SK-N-SH treated with all-trans-retinoic acid at 6 μM for 48 hours (cell line): ENCODE results near the gene CEACAM21.
A peak's percentile ranks its signal among the peaks of the same experiment; 100 is the strongest.

Experiments
- ATAC-seq: fragments of 200-7000 bp; cut with Tn5 transposase; 3 replicates; pipeline ENCODE4 v1.9.1; 2020; ENCODE audit warnings: mild to moderate bottlenecking, moderate library complexity
- ARNTL ChIP-seq: fragments of 450-650 bp; formaldehyde crosslinking; IDR thresholded peaks from 2 replicates; pipeline ENCODE4 v1.5.0; 2020; ENCODE audit warnings: low read depth, mild to moderate bottlenecking, moderate library complexity, borderline replicate concordance
- BACH2 ChIP-seq: fragments of 250-450 bp; sonication (Bioruptor Pico); IDR thresholded peaks from 2 replicates; pipeline ENCODE4 v1.9.0; 2021; ENCODE audit warnings: mild to moderate bottlenecking, borderline replicate concordance
- CSDC2 ChIP-seq: fragments of 250-450 bp; sonication (Bioruptor Pico); IDR thresholded peaks from 2 replicates; pipeline ENCODE4 v1.5.0; 2020; ENCODE audit warnings: mild to moderate bottlenecking, moderate library complexity
- ESRRG ChIP-seq: fragments of 250-450 bp; sonication (Bioruptor Pico); IDR thresholded peaks from 2 replicates; pipeline ENCODE4 v1.6.1; 2021; ENCODE audit warnings: mild to moderate bottlenecking
- GLIS3 ChIP-seq: fragments of 250-450 bp; sonication (Bioruptor Pico); IDR thresholded peaks from 2 replicates; pipeline ENCODE4 v1.5.0; 2020; ENCODE audit warnings: mild to moderate bottlenecking, moderate library complexity
- ISL1 ChIP-seq: fragments of 250-450 bp; sonication (Bioruptor Pico); IDR thresholded peaks from 2 replicates; pipeline ENCODE4 v2.1.2; 2022; ENCODE audit warnings: mild to moderate bottlenecking, moderate library complexity
- OSR1 ChIP-seq: fragments of 250-450 bp; sonication (Bioruptor Pico); IDR thresholded peaks from 2 replicates; pipeline ENCODE4 v1.8.0; 2022; ENCODE audit warnings: moderate library complexity, mild to moderate bottlenecking, inconsistent platforms
- PPARA ChIP-seq: fragments of 250-450 bp; sonication (Bioruptor Pico); IDR thresholded peaks from 2 replicates; pipeline ENCODE4 v1.5.0; 2020; ENCODE audit warnings: mild to moderate bottlenecking, borderline replicate concordance
- RARB ChIP-seq: fragments of 250-450 bp; sonication (Bioruptor Pico); IDR thresholded peaks from 2 replicates; pipeline ENCODE4 v1.8.0; 2021; ENCODE audit warnings: mild to moderate bottlenecking, moderate library complexity
- SNAI2 ChIP-seq: fragments of 250-450 bp; sonication (Bioruptor Pico); IDR thresholded peaks from 2 replicates; pipeline ENCODE4 v1.5.0; 2020; ENCODE audit warnings: mild to moderate bottlenecking, moderate library complexity
- TCF4 ChIP-seq: fragments of 250-450 bp; sonication (Bioruptor Pico); IDR thresholded peaks from 2 replicates; pipeline ENCODE4 v1.8.0; 2021; ENCODE audit warnings: mild to moderate bottlenecking, moderate library complexity, borderline replicate concordance
- TOX ChIP-seq: fragments of 250-450 bp; sonication (Bioruptor Pico); IDR thresholded peaks from 2 replicates; pipeline ENCODE4 v1.8.0; 2021; ENCODE audit warnings: mild to moderate bottlenecking, moderate library complexity, borderline replicate concordance
- ZC3H10 ChIP-seq: fragments of 250-450 bp; sonication (Bioruptor Pico); IDR thresholded peaks from 2 replicates; pipeline ENCODE4 v1.5.1; 2021; ENCODE audit warnings: mild to moderate bottlenecking, moderate library complexity
- ZFP30 ChIP-seq: fragments of 450-650 bp; formaldehyde crosslinking; IDR thresholded peaks from 2 replicates; pipeline ENCODE4 v1.5.0; 2022; ENCODE audit warnings: mild to moderate bottlenecking, moderate library complexity
- ZNF565 ChIP-seq: fragments of 450-650 bp; formaldehyde crosslinking; conservative IDR thresholded peaks from 2 replicates; pipeline ENCODE4 v1.5.0; 2020; ENCODE audit warnings: low read depth, mild to moderate bottlenecking, moderate library complexity
- ZNF70 ChIP-seq: fragments of 450-650 bp; formaldehyde crosslinking; IDR thresholded peaks from 2 replicates; pipeline ENCODE4 v1.5.0; 2020; ENCODE audit warnings: mild to moderate bottlenecking, moderate library complexity
- ZNF8 ChIP-seq: fragments of 450-650 bp; formaldehyde crosslinking; IDR thresholded peaks from 2 replicates; pipeline ENCODE4 v1.5.0; 2020; ENCODE audit warnings: mild to moderate bottlenecking, moderate library complexity
- TF ChIP-seq, protein P1 (sequence below): fragments of 250-450 bp; sonication (Bioruptor Pico); IDR thresholded peaks from 2 replicates; pipeline ENCODE4 v1.5.0; 2020; ENCODE audit warnings: mild to moderate bottlenecking, moderate library complexity
- TF ChIP-seq, protein P2 (sequence below): fragments of 250-450 bp; sonication (Bioruptor Pico); IDR thresholded peaks from 2 replicates; pipeline ENCODE4 v1.5.1; 2020; ENCODE audit warnings: low read depth, mild to moderate bottlenecking, moderate library complexity
- TF ChIP-seq, protein P3 (sequence below): fragments of 250-450 bp; sonication (Bioruptor Pico); IDR thresholded peaks from 2 replicates; pipeline ENCODE4 v1.5.1; 2021; ENCODE audit warnings: mild to moderate bottlenecking, moderate library complexity
- TF ChIP-seq, protein P4 (sequence below): fragments of 250-450 bp; sonication (Bioruptor Pico); IDR thresholded peaks from 2 replicates; pipeline ENCODE4 v1.8.0; 2021; ENCODE audit warnings: low read depth, mild to moderate bottlenecking, moderate library complexity, borderline replicate concordance

The CEACAM21 gene

DNA sequence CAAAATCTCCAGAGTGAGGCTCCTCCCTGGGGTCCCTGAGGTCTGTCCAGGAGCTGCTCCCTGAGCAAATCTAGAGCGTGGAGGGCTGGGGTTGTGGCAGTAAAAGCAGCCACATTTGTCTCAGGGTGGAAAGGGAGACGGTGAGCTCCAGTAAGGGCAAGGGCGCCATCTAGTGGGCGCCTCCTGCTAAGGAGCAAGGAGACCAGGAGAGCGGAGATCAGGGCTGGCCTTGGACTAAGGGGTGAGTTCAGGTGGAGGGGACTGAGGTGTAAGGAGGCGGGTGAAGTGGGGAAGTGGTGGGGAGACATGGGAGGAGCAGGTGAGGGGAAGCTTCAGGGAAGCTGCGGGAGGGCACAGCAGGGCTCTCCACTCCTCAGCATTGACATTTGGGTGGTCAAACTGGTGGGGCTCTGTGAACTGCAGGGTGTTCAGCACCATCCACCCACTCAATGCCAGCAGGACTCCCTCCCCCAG, 5.3 kb upstream of the CEACAM21 start:
- peak; percentile 100 for ATAC-seq
- no peak for TF ChIP-seq RARB (CRISPR knock-in tag)

DNA sequence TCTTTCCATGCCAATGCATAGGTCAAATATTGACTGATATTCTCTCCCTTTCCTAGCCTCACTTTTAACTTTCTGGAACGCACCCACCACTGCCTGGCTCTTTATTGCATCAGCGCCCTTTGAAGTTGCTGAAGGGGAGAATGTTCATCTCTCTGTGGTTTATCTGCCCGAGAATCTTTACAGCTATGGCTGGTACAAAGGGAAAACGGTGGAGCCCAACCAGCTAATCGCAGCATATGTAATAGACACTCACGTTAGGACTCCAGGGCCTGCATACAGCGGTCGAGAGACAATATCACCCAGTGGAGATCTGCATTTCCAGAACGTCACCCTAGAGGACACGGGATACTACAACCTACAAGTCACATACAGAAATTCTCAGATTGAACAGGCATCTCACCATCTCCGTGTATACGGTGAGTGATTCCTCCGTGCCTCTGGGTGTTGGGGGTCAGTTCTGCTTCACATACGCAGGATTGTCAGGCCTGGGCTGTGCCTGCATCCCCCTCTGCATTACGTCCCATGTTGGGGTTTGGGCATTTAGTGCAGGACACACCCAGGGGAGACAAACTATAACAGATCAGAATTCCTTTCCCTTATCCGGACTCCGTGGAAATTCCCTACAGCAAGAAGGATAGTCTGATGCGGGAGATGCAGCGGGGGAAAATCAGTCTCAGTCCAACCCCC, 1.3 kb downstream of the CEACAM21 start:
- TF ChIP-seq, protein P1, sequence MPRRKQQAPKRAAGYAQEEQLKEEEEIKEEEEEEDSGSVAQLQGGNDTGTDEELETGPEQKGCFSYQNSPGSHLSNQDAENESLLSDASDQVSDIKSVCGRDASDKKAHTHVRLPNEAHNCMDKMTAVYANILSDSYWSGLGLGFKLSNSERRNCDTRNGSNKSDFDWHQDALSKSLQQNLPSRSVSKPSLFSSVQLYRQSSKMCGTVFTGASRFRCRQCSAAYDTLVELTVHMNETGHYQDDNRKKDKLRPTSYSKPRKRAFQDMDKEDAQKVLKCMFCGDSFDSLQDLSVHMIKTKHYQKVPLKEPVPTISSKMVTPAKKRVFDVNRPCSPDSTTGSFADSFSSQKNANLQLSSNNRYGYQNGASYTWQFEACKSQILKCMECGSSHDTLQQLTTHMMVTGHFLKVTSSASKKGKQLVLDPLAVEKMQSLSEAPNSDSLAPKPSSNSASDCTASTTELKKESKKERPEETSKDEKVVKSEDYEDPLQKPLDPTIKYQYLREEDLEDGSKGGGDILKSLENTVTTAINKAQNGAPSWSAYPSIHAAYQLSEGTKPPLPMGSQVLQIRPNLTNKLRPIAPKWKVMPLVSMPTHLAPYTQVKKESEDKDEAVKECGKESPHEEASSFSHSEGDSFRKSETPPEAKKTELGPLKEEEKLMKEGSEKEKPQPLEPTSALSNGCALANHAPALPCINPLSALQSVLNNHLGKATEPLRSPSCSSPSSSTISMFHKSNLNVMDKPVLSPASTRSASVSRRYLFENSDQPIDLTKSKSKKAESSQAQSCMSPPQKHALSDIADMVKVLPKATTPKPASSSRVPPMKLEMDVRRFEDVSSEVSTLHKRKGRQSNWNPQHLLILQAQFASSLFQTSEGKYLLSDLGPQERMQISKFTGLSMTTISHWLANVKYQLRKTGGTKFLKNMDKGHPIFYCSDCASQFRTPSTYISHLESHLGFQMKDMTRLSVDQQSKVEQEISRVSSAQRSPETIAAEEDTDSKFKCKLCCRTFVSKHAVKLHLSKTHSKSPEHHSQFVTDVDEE, result no peak
- TF ChIP-seq, protein P2, sequence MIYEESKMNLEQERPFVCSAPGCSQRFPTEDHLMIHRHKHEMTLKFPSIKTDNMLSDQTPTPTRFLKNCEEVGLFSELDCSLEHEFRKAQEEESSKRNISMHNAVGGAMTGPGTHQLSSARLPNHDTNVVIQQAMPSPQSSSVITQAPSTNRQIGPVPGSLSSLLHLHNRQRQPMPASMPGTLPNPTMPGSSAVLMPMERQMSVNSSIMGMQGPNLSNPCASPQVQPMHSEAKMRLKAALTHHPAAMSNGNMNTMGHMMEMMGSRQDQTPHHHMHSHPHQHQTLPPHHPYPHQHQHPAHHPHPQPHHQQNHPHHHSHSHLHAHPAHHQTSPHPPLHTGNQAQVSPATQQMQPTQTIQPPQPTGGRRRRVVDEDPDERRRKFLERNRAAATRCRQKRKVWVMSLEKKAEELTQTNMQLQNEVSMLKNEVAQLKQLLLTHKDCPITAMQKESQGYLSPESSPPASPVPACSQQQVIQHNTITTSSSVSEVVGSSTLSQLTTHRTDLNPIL (CRISPR knock-in tag), result no peak
- TF ChIP-seq ESRRG (CRISPR knock-in tag) (no peak), GLIS3 (no peak), ARNTL (CRISPR knock-in tag) (no peak), RARB (CRISPR knock-in tag) (no peak), ZNF565 (CRISPR knock-in tag) (no peak), BACH2 (no peak), ZFP30 (CRISPR knock-in tag) (no peak), OSR1 (CRISPR knock-in tag) (no peak), ISL1 (CRISPR knock-in tag) (no peak), TOX (CRISPR knock-in tag) (no peak), TCF4 (CRISPR knock-in tag) (no peak), CSDC2 (CRISPR knock-in tag) (no peak), PPARA (CRISPR knock-in tag) (no peak), ZNF70 (CRISPR knock-in tag) (no peak)
- TF ChIP-seq, protein P3, sequence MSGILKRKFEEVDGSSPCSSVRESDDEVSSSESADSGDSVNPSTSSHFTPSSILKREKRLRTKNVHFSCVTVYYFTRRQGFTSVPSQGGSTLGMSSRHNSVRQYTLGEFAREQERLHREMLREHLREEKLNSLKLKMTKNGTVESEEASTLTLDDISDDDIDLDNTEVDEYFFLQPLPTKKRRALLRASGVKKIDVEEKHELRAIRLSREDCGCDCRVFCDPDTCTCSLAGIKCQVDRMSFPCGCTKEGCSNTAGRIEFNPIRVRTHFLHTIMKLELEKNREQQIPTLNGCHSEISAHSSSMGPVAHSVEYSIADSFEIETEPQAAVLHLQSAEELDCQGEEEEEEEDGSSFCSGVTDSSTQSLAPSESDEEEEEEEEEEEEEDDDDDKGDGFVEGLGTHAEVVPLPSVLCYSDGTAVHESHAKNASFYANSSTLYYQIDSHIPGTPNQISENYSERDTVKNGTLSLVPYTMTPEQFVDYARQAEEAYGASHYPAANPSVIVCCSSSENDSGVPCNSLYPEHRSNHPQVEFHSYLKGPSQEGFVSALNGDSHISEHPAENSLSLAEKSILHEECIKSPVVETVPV, result no peak
- TF ChIP-seq, protein P4, sequence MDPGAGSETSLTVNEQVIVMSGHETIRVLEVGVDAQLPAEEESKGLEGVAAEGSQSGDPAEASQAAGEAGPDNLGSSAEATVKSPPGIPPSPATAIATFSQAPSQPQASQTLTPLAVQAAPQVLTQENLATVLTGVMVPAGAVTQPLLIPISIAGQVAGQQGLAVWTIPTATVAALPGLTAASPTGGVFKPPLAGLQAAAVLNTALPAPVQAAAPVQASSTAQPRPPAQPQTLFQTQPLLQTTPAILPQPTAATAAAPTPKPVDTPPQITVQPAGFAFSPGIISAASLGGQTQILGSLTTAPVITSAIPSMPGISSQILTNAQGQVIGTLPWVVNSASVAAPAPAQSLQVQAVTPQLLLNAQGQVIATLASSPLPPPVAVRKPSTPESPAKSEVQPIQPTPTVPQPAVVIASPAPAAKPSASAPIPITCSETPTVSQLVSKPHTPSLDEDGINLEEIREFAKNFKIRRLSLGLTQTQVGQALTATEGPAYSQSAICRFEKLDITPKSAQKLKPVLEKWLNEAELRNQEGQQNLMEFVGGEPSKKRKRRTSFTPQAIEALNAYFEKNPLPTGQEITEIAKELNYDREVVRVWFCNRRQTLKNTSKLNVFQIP, result no peak
- no peak for ATAC-seq

DNA sequence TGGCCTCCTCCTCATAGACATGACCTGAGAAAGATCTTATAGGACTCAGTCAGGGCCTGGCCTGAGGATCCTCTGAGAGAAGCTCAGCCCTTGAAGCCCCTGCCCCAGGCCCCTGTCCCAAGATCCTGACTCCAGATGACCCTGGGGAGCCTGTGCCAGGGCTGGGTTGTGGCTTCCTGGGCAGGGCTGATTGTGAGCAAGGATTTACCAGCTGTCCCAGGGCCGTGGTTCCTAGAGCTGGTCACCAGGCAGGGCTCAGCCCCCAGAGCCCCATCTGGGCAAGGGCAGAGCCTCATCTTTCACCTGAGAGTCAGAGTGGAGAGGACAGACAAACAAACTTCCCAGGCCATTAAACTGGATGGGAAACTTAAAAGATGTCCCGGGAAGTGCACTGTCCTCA, 1.9 kb downstream of the CEACAM21 start:
- TF ChIP-seq SNAI2 (CRISPR knock-in tag), result no peak
- no peak for TF ChIP-seq ARNTL (CRISPR knock-in tag)
- no peak for TF ChIP-seq ISL1 (CRISPR knock-in tag)
- no peak for TF ChIP-seq ZNF70 (CRISPR knock-in tag)
- TF ChIP-seq ZNF565 (CRISPR knock-in tag), result no peak
- no peak for TF ChIP-seq ESRRG (CRISPR knock-in tag)
- no peak for TF ChIP-seq TOX (CRISPR knock-in tag)
- no peak for TF ChIP-seq OSR1 (CRISPR knock-in tag)
- no peak for TF ChIP-seq GLIS3
- no peak for TF ChIP-seq RARB (CRISPR knock-in tag)
- no peak for TF ChIP-seq ZC3H10 (CRISPR knock-in tag)
- no peak for TF ChIP-seq ZNF8 (CRISPR knock-in tag)
- TF ChIP-seq, protein P3, result no peak
- TF ChIP-seq, protein P4, result no peak
- ATAC-seq, result no peak
